ENCODE measurements around the gene NELL2.

Gene NELL2

GRCh38 chr12:44523828-44524227 lies 352.3 kb downstream of the NELL2 start:
- DNase-seq, result no peak

- DNase-seq, result no peak
Observed at GRCh38 chr12:44521702-44522101, 354.4 kb downstream of the NELL2 start.

- no peak for DNase-seq
Observed at GRCh38 chr12:44519931-44520330, 356.2 kb downstream of the NELL2 start.

- no peak for DNase-seq
Observed at GRCh38 chr12:44511289-44511688, 364.8 kb downstream of the NELL2 start.

GRCh38 chr12:44510510-44510909 lies 365.6 kb downstream of the NELL2 start:
- no peak for DNase-seq

GRCh38 chr12:44510076-44510475 lies 366.0 kb downstream of the NELL2 start:
- no peak for DNase-seq

GRCh38 chr12:44509471-44509870 lies 366.6 kb downstream of the NELL2 start:
- no peak for DNase-seq

- no peak for DNase-seq
Observed at GRCh38 chr12:44507461-44507860, 368.7 kb downstream of the NELL2 start.

- DNase-seq, result no peak
Observed at GRCh38 chr12:44504799-44505198, 371.3 kb downstream of the NELL2 start.

- no peak for DNase-seq
Observed at GRCh38 chr12:44503329-44503728, 372.8 kb downstream of the NELL2 start.

- DNase-seq, result no peak
Observed at GRCh38 chr12:44502681-44503080, 373.4 kb downstream of the NELL2 start.

- no peak for DNase-seq
Observed at GRCh38 chr12:44500423-44500822, 375.7 kb downstream of the NELL2 start.

GRCh38 chr12:44497044-44497443 lies 379.1 kb downstream of the NELL2 start:
- DNase-seq, result no peak

GRCh38 chr12:44490181-44490580 lies 385.9 kb downstream of the NELL2 start:
- DNase-seq, result no peak

- no peak for DNase-seq
Observed at GRCh38 chr12:44488180-44488579, 387.9 kb downstream of the NELL2 start.

- no peak for DNase-seq
Observed at GRCh38 chr12:44484862-44485261, 391.3 kb downstream of the NELL2 start.

GRCh38 chr12:44477331-44477980 lies 398.7 kb downstream of the NELL2 start:
- no peak for DNase-seq

- no peak for DNase-seq
Observed at GRCh38 chr12:44476683-44477082, 399.4 kb downstream of the NELL2 start.

- DNase-seq, result no peak
Observed at GRCh38 chr12:44465139-44465538, 411.0 kb downstream of the NELL2 start.

- no peak for DNase-seq
Observed at GRCh38 chr12:44464180-44464579, 411.9 kb downstream of the NELL2 start.

GRCh38 chr12:44462729-44463128 lies 413.4 kb downstream of the NELL2 start:
- DNase-seq, result no peak

- DNase-seq, result no peak
Observed at GRCh38 chr12:44460261-44460660, 415.9 kb downstream of the NELL2 start.

GRCh38 chr12:44459569-44459968 lies 416.5 kb downstream of the NELL2 start:
- no peak for DNase-seq
